HG02759 (cell line): ENCODE data around the gene POLE2.
"Not testable (repeated sequence)": the region's sequence is repeated elsewhere in the genome, so short reads cannot be mapped to it uniquely, and the experiment has no call there.

Experiments
- ATAC-seq: cut with Tn5 transposase; IDR thresholded peaks from one replicate; pipeline ENCODE4 v1.9.1; 2021; ENCODE audit warnings: mild to moderate bottlenecking, moderate library complexity; ENCODE audit not compliant: unreplicated experiment

Gene POLE2

DNA sequence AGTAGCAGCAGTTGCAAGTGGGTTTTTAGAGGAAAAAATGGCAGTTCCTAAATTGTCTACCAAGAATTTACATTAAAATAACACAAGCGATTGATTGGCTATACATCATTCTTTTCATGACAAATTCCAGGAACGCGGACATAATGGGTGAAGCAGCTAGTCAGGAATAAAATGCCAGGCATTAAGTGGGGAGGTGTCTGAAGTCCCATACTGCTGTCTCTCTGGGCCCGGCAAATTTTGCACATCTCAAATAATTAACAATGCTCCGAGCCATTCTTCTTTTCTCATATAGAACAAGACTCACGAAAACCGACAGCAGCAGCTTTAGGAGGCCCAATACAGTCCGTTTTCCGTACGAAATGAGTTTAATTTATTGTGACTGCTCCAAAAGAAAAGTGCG lies 68.3 kb downstream of the POLE2 start:
- ATAC-seq = no peak

DNA sequence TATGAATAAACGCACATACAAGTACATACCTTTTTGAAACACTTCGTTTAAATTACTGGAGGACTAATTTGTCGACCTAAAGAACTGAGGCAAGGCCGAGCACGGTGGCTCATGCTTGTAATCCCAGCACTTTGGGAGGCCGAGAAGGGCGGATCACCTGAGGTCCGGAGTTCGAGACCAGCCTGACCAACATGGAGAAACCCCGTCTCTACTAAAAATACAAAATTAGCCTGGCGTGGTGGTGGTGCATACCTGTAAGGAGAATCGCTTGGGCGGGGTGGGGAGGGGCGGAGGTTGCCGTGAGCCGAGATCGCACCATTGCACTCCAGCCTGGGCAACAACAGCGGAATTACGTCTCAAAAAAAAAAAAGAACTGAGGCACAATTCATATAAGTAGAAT lies 68.7 kb downstream of the POLE2 start:
- ATAC-seq = not testable (repeated sequence)

DNA sequence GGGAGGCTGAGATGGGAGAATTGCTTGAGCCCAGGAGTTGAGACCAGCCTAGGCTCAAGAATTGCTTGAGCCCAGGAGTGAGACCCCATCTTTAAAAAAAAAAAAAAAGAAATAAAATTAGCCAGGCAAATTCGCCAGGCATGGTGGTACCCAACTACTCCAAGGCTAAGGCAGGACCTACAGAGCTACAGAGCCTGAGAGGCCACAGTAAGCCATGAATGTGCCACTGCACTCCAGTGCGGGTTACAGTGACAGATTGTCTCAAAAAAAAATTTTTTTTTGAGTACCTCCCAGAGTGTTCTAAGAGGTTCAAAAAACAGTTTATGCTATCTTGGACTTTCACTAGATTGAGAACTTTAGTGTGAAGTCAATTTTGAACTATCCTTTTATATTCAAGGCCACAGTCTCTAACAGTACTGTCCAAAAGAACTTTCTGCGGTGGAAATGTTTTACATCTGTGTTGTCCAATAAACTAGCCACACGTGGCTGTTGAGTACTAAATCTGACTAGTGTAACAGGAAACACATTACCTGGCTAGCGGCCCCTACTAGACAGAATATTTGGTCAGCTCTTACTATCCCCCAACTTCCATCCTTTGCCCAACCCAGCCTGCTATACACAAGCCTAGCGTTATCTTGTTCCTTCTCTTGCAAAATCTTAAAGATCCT lies 70.0 kb downstream of the POLE2 start:
- ATAC-seq = no peak

DNA sequence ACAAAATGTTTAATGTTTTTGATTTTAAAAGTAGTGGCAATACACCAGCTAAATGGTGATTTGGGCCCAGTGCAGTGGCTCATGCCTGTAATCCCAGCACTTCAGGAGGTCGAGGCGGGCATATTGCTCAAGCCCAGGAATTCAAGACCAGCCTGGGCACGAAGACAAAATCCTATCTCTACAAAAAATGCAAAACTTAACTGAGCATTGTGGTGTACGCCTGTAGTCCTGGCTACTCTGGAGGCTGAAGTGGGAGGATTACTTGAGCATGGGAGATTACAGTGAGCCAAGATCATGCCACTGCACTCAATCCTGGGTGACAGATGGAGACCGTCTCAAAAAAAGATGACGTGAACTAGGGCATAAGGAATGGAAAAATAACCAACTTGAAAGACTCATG lies 72.2 kb downstream of the POLE2 start:
- no peak for ATAC-seq

DNA sequence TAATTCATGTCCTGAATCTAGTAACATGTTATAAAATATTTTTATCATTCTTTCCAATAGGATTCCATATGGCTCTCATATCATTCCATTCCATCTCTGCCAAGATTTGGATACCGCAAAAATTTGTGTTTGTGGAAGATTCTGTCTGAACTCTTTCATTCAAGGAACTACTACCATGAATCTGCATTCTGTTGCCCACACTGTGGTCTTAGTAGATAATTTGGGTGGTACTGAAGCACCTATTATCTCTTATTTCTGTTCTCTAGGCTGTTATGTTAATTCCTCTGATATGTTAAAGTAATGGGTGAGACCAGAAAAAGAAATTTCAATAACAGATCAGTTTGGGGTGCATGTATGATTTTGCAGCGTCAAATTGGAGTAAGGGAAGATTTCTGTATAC lies 73.8 kb downstream of the POLE2 start:
- ATAC-seq = no peak

DNA sequence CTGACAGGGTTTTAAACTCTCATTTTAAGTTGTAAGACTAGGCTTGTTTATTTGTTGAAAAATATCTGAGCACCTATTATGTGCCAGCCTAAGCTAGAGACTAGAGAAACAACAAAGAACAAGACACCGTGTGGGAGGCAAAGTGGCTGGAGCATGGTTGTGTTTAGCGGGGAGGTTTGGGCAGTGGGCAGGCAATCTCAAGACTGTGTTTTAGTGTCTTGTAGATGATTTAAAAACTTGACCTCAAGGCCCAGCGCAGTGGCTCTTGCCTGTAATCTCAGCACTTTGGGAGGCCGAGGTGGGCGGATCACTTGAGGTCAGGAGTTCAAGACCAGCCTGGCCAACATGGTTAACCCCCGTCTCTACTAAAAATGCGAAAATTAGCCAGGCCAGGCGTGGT lies 75.3 kb downstream of the POLE2 start:
- no peak for ATAC-seq

DNA sequence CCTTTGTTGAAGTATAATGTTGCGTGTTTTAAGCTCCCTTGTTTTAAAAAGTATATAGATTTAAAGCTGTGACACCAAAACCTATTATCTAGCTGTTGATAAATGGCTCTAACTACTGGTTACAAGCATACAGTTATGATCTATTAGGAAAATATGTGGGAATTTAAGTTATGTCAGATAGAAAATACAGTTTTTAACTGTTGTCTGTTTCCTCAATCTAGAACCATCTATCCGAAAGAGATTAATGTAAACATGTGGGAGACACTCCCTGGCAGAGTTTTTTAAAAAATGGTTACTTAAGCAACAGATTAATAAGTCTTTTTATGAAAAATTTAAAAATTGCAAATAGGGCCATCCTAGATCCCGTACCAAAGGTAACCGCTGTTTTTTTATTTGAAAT lies 75.8 kb downstream of the POLE2 start:
- no peak for ATAC-seq

DNA sequence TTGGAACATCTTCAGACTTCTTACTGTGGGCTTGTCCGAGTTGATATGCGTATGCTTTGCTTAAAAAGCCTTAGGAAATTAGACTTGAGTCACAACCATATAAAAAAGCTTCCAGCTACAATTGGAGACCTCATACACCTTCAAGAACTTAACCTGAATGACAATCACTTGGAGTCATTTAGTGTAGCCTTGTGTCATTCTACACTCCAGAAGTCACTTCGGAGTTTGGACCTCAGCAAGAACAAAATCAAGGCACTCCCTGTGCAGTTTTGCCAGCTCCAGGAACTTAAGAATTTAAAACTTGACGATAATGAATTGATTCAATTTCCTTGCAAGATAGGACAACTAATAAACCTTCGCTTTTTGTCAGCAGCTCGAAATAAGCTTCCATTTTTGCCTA lies 80.4 kb downstream of the POLE2 start:
- ATAC-seq = no peak

DNA sequence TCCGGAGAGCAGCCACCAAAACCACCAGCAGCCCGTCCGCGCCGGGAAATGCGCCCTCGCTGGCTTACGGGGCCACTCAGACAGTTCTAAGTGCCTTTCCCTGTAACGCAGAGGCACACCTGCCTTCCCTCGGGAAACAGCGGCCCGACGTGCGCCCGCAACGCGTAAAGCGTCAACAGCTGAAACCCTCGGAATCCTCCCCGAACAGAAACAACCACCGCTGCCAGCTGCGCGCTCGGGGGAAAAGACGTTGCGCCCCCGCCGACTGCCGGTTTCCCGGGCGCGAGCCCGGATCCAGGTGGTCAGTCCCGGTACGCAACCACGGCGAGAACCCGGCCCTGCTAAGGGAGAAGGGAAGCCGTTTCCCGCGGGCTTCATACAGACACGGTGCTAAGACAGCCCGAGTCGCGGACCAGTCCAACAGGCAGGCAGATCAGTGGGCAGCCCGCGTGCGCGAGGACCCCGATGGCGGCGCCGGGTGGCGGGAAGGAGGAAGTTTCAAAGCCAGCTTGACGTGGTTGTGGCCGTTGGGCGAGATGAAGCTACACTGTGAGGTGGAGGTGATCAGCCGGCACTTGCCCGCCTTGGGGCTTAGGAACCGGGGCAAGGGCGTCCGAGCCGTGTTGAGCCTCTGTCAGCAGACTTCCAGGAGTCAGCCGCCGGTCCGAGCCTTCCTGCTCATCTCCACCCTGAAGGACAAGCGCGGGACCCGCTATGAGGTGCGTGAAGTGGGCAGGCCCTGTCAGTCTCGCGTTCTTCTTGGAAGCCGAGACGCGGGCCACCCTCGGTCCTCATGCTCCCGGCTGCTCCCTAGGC lies 89.3 kb downstream of the POLE2 start, which contains the start of gene LRR1:
Gene LRR1, plus strand, starts transcription at position 456 of the 816 bp plus-strand sequence. Its CDS starts 81 bp downstream, at position 537.
- peak; percentile 61 for ATAC-seq

DNA sequence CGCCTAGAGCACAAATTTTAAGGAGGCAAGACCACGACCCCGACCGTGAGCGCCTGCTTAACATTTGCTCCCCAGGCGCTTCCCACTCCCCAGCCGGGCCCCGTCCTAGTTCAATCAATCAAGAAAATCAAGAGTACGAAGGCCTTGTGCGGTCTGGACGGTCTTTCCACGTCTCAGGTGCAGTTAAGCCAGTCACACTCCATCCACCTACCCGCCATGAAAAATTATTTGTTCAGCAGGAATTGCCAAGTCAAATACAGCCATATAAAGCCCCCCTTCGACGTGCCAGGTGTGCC lies 89.9 kb downstream of the POLE2 start:
- ATAC-seq = no peak

DNA sequence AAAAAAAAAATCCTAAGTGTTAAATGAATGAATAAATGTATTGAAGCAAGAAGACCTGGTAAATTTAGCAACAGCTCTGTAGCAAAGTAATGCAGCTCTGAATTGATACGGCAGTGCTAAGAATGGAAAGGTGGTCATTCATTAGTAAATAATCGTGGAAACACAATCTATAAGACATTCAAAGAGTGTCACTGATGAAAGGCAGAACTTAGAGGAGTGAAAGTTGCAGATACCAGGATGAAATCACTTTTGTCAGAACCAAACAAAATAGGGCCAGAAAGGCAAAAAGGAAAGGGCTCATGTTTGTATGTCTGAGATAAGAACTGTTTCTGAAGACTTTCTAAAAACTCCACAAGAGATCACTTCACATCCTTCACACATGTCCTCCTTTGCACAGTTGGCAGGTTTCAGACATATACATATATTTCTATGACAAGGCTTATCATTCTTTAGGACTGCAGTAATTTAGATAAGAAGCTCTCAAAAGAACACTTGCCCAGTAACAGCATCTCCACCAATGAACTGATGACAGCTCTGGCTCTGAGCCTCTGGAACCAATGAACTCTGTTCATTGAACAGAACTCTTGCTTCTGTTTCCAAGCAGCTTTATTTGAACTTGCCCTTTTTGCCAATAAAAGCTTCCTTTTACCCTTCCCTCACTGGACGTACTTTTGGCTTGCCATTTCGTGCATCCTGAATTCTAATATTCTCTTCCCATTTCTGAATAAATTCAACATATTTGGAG lies 93.5 kb downstream of the POLE2 start:
- ATAC-seq = peak; percentile 31
